Sigmoid colon (tissue), 7 donors: ENCODE measurements around the gene MRPL54. TPM values are rescaled to one million over a fixed set of nuclear protein-coding genes. Genes with fewer than 3 reads are reported as not detected.

Experiments used
- DNase-seq: peaks from one replicate; pipeline ENCODE4 v3.0.0-alpha.2; 2019
- H3K27ac ChIP-seq, 4 donors: fragments of 200-600 bp; sonication (generic); one replicate each; pipeline ENCODE4 v1.5.1; 2016 to 2019; ENCODE audit warnings: mild to moderate bottlenecking in 1 of 4
- H3K27me3 ChIP-seq, 3 donors: fragments of 200-600 bp; sonication (generic); one replicate each; pipeline ENCODE4 v1.5.1; 2019; ENCODE audit warnings: mild to moderate bottlenecking in 1 of 3
- H3K36me3 ChIP-seq, 4 donors: fragments of 200-600 bp; sonication (generic); one replicate each; pipeline ENCODE4 v1.5.1; 2016 to 2019
- H3K4me1 ChIP-seq, 4 donors: fragments of 200-600 bp; sonication (generic); one replicate each; pipeline ENCODE4 v1.5.1; 2017 to 2019
- H3K4me3 ChIP-seq, 4 donors: fragments of 200-600 bp; sonication (generic); one replicate each; pipeline ENCODE4 v1.5.1; 2017 to 2019; ENCODE audit warnings: mild to moderate bottlenecking in 2 of 4, moderate library complexity in 1 of 4
- H3K9me3 ChIP-seq, 4 donors: fragments of 200-600 bp in 3 of 4; sonication (generic) in 3 of 4; one replicate each; pipeline versions ENCODE4 v1.5.1 to v1.6.1; 2013 to 2019
- CTCF ChIP-seq, 4 experiments: fragments of 450-650 bp in 3 of 4; fragments of 200-600 bp in 1 of 4; IDR thresholded peaks; one replicate each; pipeline ENCODE4 v1.5.1; 2016 to 2019; ENCODE audit warnings: antibody characterized with exemption in 4 of 4, mild to moderate bottlenecking in 3 of 4, moderate library complexity in 2 of 4
- EP300 ChIP-seq, 4 donors: sonication (generic); formaldehyde crosslinking; IDR thresholded peaks; one replicate each; pipeline ENCODE4 v1.6.1; 2017; ENCODE audit warnings: antibody characterized with exemption in 4 of 4
- POLR2A ChIP-seq, 2 donors: fragments of 450-650 bp; IDR thresholded peaks; one replicate each; pipeline ENCODE4 v1.6.1; 2016; ENCODE audit warnings: antibody characterized with exemption in 2 of 2, mild to moderate bottlenecking in 2 of 2, moderate library complexity in 2 of 2
- POLR2AphosphoS5 ChIP-seq, 4 donors: sonication (generic); formaldehyde crosslinking; IDR thresholded peaks; one replicate each; pipeline ENCODE4 v1.6.1; 2017; ENCODE audit warnings: antibody characterized with exemption in 4 of 4
- WGBS, 2 donors: extraction: QIAGEN DNeasy Blood & Tissue Kit; methylation state at CpG; one replicate each; pipeline ENCODE4 v1.1.7; 2013; 5-methylcytosine and 5-hydroxymethylcytosine counted together
- intact Hi-C: fragments of 100-400 bp; cut with DNase I; formaldehyde crosslinking; loops from one replicate; pipeline ENCODE4 v1.15.1; 2023
- polyA plus RNA-seq, 3 donors: library from polyadenylated mRNA; stranded (reverse); fragments of 200-250 nt; gene quantifications; one replicate each; pipeline ENCODE4 v1.2.3, GENCODE V29; 2013
- total RNA-seq, 4 donors: library from RNA; depleted of rRNA; stranded (reverse); fragments of >200 nt; gene quantifications; one replicate each; pipeline ENCODE4 v1.1.0, GENCODE V29; 2016
- donor health status: healthy with polysubstance abuse.
- donor health status: Bipolar disorder and iron deficiency.
- donor health status: healthy.

The MRPL54 gene
- total and polyA plus RNA-seq, 7 donors: 80.6 to 185 (median 105) TPM

GRCh38 chr19:3733549-3734309 lies 28.8 kb upstream of the MRPL54 start:
- no peak overlapping the region for H3K27ac ChIP-seq
- DNase-seq: no peak
- H3K4me3 ChIP-seq: no peak overlapping the region
- TF ChIP-seq POLR2A (IDR thresholded peaks at IDR 0.05) (no peak), POLR2AphosphoS5 (IDR thresholded peaks at IDR 0.05) (no peak), CTCF (IDR thresholded peaks at IDR 0.05) (no peak)
- intact Hi-C loops: no loop called here
- H3K27me3 ChIP-seq: no peaks in the 10 kb centered on the region
- no peaks in the 10 kb centered on the region for H3K4me1 ChIP-seq
- peaks cover 0 to 3% (median 0%) of the 10 kb centered on the region in 4 donors for H3K9me3 ChIP-seq
- no peaks in the 10 kb centered on the region for H3K36me3 ChIP-seq
- WGBS, 2 donors: 85 to 94% methylated on average over 20 of the region's 20 CpGs

- Histone ChIP-seq H3K27ac (no peak overlapping the region), H3K27me3 (no peaks in the 10 kb centered on the region), H3K9me3 (no peaks in the 10 kb centered on the region), H3K4me3 (no peak overlapping the region), H3K4me1 (no peaks in the 10 kb centered on the region), H3K36me3 (no peaks in the 10 kb centered on the region)
- DNase-seq: no peak
- no peak for TF ChIP-seq POLR2AphosphoS5 (IDR thresholded peaks at IDR 0.05)
- TF ChIP-seq POLR2A (IDR thresholded peaks at IDR 0.05): no peak
- TF ChIP-seq EP300 (IDR thresholded peaks at IDR 0.05): no peak
- no peak for TF ChIP-seq CTCF (IDR thresholded peaks at IDR 0.05)
- WGBS, 2 donors: 92 to 95% methylated on average over 14 of the region's 14 CpGs
- intact Hi-C loops: no loop called here
Measured at GRCh38 chr19:3734310-3734600, 28.2 kb upstream of the MRPL54 start.

- H3K4me1 ChIP-seq: no peaks in the 10 kb centered on the region
- no peaks in the 10 kb centered on the region for H3K36me3 ChIP-seq
- intact Hi-C loops: no loop called here
- no peak for TF ChIP-seq POLR2AphosphoS5 (IDR thresholded peaks at IDR 0.05)
- no peak for TF ChIP-seq CTCF (IDR thresholded peaks at IDR 0.05)
- no peak for TF ChIP-seq POLR2A (IDR thresholded peaks at IDR 0.05)
- no peak overlapping the region for H3K4me3 ChIP-seq
- H3K27me3 ChIP-seq: no peaks in the 10 kb centered on the region
- 91% methylated on average over 21 of the region's 21 CpGs for WGBS, 2 donors
- no peak for DNase-seq
- H3K27ac ChIP-seq: no peak overlapping the region
- H3K9me3 ChIP-seq: no peaks in the 10 kb centered on the region
Measured at GRCh38 chr19:3736106-3736724, 26.3 kb upstream of the MRPL54 start.

- WGBS, 2 donors: 89 to 91% methylated on average over 10 of the region's 10 CpGs
- no peak for TF ChIP-seq POLR2A (IDR thresholded peaks at IDR 0.05)
- no peak for TF ChIP-seq POLR2AphosphoS5 (IDR thresholded peaks at IDR 0.05)
- TF ChIP-seq EP300 (IDR thresholded peaks at IDR 0.05): no peak
- H3K36me3 ChIP-seq: no peaks in the 10 kb centered on the region
- no peak overlapping the region for H3K27ac ChIP-seq
- no peak for DNase-seq
- no peaks in the 10 kb centered on the region for H3K9me3 ChIP-seq
- no peak overlapping the region for H3K4me3 ChIP-seq
- intact Hi-C loops: no loop called here
- no peaks in the 10 kb centered on the region for H3K4me1 ChIP-seq
- no peaks in the 10 kb centered on the region for H3K27me3 ChIP-seq
Measured at GRCh38 chr19:3737487-3738205, 24.8 kb upstream of the MRPL54 start.

GRCh38 chr19:3738477-3739220 lies 23.8 kb upstream of the MRPL54 start:
- H3K4me1 ChIP-seq: no peaks in the 10 kb centered on the region
- intact Hi-C loops: no loop called here
- no peak for TF ChIP-seq POLR2A (IDR thresholded peaks at IDR 0.05)
- TF ChIP-seq EP300 (IDR thresholded peaks at IDR 0.05): no peak
- no peak for TF ChIP-seq CTCF (IDR thresholded peaks at IDR 0.05)
- no peak for TF ChIP-seq POLR2AphosphoS5 (IDR thresholded peaks at IDR 0.05)
- WGBS, 2 donors: 93 to 94% methylated on average over 32 of the region's 32 CpGs
- H3K9me3 ChIP-seq: no peaks in the 10 kb centered on the region
- H3K27me3 ChIP-seq: no peaks in the 10 kb centered on the region
- H3K27ac ChIP-seq: no peak overlapping the region
- H3K4me3 ChIP-seq: no peak overlapping the region
- DNase-seq: no peak
- H3K36me3 ChIP-seq: no peaks in the 10 kb centered on the region
